Fibroblast of lung (primary cell): ENCODE results near the gene RASGEF1C.

Experiments used
- CTCF ChIP-seq, 2 donors: IDR thresholded peaks in 1 of 2; conservative IDR thresholded peaks in 1 of 2; 1 replicate in 1 of 2; 2 replicates in 1 of 2; pipeline ENCODE4 v1.5.1; 2011 to 2012; ENCODE audit warnings: low read length in 2 of 2, control low read depth in 1 of 2, inconsistent platforms in 1 of 2, low read depth in 1 of 2, mild to moderate bottlenecking in 1 of 2
- EZH2 ChIP-seq: IDR thresholded peaks from 2 replicates; pipeline ENCODE4 v1.5.1; 2012; ENCODE audit warnings: low read length, control low read depth, mild to moderate bottlenecking; ENCODE audit errors: missing control alignments

- TF ChIP-seq CTCF (conservative IDR thresholded peaks at IDR 0.05 in 1 of 2, IDR thresholded peaks at IDR 0.05 in 1 of 2; ENCODE audit: low read depth in 1 of 2, low read length in 2 of 2), result no peak
- TF ChIP-seq EZH2, result no peak
These were observed 92.7 kb downstream of the RASGEF1C start for GRCh38 chr5:180116077-180116999.
